ENCODE results near the gene ATG4D. TPM values are rescaled to one million over a fixed set of nuclear protein-coding genes. Genes with fewer than 3 reads are reported as not detected.

ATG4D gene
- total RNA-seq, 2 donors from 2014 or later: 41.6 to 50.2 TPM

DNA sequence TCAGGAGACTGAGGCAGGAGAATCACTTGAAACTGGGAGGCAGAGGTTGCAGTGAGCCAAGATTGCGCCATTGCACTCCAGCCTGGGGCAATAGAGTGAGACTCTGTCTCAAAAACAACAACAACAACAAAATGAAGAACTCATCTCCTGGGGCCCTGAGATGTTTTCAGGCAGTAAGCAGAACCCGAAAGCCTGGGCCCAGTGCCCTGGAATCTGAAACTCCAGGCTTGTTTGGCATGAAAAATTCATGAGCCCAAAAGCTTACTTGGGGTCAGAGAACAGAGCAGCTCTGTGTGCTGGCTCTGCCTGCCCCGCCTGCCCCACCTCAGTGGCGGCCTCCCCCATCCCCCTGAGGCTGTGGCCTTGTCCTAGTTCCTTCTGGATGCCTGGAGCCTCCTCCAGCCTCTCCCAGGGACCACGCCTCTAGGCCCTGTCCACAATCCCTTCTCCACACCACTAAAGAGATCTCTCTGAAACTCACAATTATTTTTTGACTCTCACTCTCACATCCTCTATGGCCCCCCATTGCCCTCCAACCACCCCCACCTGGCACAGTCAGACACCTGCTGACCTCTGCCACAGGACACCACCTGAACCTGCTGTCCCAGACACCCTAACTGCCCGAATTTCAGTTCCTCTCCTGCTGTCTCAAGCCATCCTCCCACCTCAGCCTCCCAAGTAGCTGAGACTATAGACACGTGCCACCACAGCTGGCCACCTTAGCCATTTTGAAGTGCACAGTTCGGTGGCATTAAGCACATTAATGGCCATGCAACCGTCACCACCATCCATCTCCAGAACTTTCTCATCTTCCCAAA, 50.3 kb downstream of the ATG4D start:
- intact Hi-C loops (cut with DNase I): no loop called here
- no peak for DNase-seq
- ATAC-seq: peak; percentile 66 to 73

DNA sequence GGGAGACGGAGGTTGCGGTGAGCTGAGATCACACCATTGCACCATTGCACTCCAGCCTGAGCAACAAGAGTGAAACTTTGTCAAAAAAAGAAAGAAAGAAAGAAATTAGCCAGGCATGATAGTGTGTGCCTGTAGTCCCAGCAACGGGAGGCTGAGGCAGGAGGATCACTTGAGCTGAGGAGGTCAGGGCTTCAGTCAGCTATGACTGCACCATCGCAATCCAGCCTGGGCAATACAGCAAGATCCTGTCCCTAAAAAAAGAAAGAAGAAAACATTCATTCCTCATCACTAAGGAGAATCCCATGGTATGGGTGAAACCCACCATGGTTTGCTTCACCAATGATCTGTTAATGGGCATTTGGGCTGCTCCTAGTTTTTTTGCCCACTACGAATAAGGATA, 56.4 kb downstream of the ATG4D start:
- DNase-seq (no peak), ATAC-seq (no peak)
- intact Hi-C loops (cut with DNase I): no loop called here

DNA sequence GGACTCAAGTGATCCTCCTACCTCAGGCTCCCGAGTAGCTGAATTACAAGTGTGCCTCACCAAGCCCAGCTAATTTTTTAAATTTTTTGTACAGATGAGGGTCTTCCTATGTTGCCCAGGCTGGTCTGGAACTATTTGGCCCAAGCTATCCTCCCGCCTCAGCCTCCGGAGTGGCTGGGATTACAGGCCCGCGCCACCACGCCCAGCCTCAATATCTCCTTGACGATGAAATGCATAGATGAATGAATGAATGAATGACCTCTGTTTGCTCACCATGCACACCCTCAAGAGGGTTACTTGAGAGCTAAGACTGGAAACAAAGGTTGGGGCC, 58.3 kb downstream of the ATG4D start:
- intact Hi-C loops (cut with DNase I): no loop called here
- ATAC-seq (no peak), DNase-seq (no peak)

DNA sequence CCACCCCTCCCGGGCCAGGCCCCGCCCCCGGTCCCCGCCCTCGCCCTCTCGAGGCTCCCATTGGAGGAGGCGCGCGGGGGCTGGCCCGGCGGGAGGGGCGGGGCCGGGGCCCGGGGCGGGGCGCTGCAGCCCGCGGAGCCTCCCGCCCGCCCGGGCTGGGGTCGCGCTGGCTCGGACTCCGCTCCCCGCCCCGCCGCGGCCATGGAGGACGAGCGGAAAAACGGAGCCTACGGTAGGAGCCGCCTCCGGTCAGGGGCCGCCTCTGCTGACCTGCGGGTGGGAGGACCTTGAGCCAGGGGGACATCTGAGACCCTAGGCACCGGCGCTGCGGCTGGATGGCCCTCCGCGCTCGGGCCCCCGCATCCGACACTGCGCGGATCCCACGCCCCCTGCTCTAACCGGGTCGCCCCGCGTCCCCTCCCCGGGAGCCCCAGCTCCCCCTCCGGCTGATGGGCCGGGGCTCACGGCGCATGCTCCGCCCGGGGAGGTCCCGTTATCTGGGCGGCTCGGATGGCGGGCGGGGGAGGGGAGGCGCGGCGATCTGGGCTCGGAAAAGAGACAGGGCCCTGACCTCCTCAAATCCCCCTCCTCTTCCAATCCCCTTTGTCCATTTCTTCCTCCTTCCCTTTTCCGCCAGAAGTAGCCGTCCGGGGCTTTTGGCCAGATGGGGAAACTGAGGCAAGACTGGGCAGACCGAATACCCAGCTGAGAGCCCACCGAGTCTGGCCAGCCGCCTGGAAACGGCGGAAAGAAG, 58.8 kb downstream of the ATG4D start:
- DNase-seq (peak; percentile 85), ATAC-seq (peak; percentile 97 to 98)
- intact Hi-C loops (cut with DNase I): no loop called here

Small RNA genes lying within 50 kb of the gene (microRNA-seq; reads per million reads assigned to microRNA genes)
- 0 reads per million in 2 donors for gene MIR1238

Other genes with a start within 250 kb of the ATG4D start
- 1 to 10 TPM; 1.5 to 1.8 TPM for gene ZGLP1, start 234.1 kb upstream of the ATG4D start, total RNA-seq
- 10 to 100 TPM; 14.1 to 18.2 TPM for gene FDX2, start 227.9 kb upstream of the ATG4D start, total RNA-seq
- gene RAVER1, start 210.4 kb upstream of the ATG4D start, total RNA-seq: 10 to 100 TPM; 14.0 to 19.3 TPM
- gene ICAM3, start 204.3 kb upstream of the ATG4D start, total RNA-seq: 10 to 100 TPM; 23.4 to 25.3 TPM
- 10 to 100 TPM; 57.3 to 59.3 TPM for gene TYK2, start 163.3 kb upstream of the ATG4D start, total RNA-seq
- gene CDC37, start 140.4 kb upstream of the ATG4D start, total RNA-seq: 100 to 1,000 TPM; 130 to 156 TPM
- gene PDE4A, start 123.4 kb upstream of the ATG4D start, total RNA-seq: 10 to 100 TPM; 13.5 to 13.7 TPM
- gene KEAP1, start 40.5 kb upstream of the ATG4D start, total RNA-seq: 10 to 100 TPM; 53.5 to 55.1 TPM
- under 1 TPM; 0.21 to 0.29 TPM for gene S1PR5, start 26.5 kb upstream of the ATG4D start, total RNA-seq
- gene KRI1, start 22.1 kb downstream of the ATG4D start, total RNA-seq: 10 to 100 TPM; 11.0 to 15.0 TPM
- gene CDKN2D, start 25.1 kb downstream of the ATG4D start, total RNA-seq: 1 to 10 TPM; 6.6 TPM
- under 1 TPM in 1 of 2 donors, not detected in 1; 0.55 TPM for gene AP1M2, start 43.4 kb downstream of the ATG4D start, total RNA-seq
- 10 to 100 TPM; 83.9 to 97.3 TPM for gene SLC44A2, start 81.6 kb downstream of the ATG4D start, total RNA-seq
- gene ILF3, start 110.4 kb downstream of the ATG4D start, total RNA-seq: 100 to 1,000 TPM; 108 to 144 TPM
- gene QTRT1, start 157.5 kb downstream of the ATG4D start, total RNA-seq: 10 to 100 TPM; 24.7 to 28.2 TPM
- gene DNM2, start 174.2 kb downstream of the ATG4D start, total RNA-seq: 100 to 1,000 TPM; 125 to 186 TPM

Measured in left cardiac atrium (tissue), 4 donors.